GM21367 (cell line): ENCODE measurements around the gene CHIT1.

Experiments
- ATAC-seq: cut with Tn5 transposase; IDR thresholded peaks from one replicate; pipeline ENCODE4 v1.9.1; 2021; ENCODE audit not compliant: unreplicated experiment

The CHIT1 gene

DNA sequence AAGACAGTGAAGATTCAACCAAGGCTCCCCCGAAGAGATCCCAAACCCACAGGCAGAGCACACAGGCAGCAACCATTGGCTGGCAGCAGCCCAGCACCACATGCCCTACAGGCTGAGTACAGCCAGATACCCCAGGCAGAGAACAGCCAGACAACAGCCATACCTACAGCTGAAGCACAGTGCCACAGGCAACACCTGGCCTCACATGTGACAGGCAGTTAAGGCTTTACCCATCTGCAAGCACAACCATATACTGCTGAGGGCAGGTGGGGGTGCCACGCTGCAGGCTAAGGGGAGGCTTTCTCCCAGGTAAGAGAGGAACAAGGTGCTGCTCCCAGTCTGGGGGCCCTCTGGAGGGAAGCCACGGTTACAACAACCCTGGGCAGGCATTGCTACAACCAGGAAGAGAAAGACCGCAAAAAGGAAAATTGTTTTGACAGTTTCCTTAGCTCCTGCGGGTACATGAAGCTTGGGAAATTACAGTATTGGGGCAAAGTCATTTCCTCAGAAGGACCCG is 12.3 kb downstream of the CHIT1 start:
- no peak for ATAC-seq

- ATAC-seq = no peak
Observed at GRCh38 chr1:203216274-203217138, 13.0 kb downstream of the CHIT1 start.

- no peak for ATAC-seq
Observed at GRCh38 chr1:203215573-203215972, 13.9 kb downstream of the CHIT1 start.

DNA sequence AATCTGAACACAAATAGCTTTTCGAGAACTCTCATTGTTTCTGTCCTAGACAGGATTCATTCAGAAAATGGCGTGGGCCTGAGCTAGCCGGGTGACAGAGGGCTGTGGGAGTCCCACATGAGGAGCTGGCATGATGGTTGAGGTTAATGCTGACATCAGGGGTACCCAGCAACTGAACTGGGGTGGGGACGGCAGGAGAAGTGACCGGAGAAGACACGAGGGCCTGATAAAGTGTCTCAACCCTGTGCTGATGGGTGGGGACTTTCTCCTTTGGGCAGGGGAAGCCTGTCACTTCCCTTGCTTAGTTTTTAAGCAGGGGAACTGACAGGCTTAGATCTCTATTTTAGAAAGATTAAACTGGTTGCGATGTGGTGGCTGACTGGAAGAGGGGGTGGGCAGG is 14.6 kb downstream of the CHIT1 start:
- no peak for ATAC-seq

DNA sequence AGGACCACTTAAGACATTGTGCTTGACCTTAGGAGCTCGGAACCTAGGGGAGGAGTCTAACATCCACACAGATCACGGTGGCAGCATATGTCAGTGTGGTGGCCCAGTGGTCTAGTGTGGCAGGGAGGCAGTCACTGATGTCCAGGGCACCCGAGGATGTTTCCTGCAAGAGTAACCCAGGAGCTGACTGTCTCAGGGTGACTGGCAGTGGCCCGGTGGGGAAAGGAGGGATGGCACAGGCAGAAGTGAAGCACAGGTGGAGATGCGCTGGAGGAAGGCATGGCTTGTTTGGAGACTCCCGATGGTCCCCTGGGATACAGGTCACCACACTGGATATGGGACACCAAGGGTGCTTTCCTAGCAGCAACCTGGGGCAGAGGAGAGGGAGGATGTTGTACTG is 16.3 kb downstream of the CHIT1 start:
- ATAC-seq = no peak

- no peak for ATAC-seq
Observed at GRCh38 chr1:203211812-203212211, 17.7 kb downstream of the CHIT1 start.

GRCh38 chr1:203210988-203211387 is 18.5 kb downstream of the CHIT1 start:
- no peak for ATAC-seq

DNA sequence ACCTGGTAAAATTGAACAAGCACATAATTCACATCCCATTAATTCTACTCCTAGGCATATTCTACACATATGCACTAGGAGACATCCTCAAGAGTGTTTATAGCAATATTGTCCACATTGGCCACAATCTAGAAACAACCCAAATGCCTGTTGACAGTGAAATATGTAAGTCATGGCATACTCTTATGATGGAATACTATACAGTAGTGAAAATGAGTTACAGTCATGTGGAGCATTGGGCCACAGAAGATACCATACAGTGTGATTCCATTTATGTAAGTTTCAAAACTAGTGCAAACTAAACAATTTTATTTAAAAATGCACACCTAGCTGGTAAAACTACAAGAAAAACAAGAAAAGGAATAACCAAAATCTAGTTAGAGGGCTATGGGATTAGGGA is 19.1 kb downstream of the CHIT1 start:
- ATAC-seq = no peak

DNA sequence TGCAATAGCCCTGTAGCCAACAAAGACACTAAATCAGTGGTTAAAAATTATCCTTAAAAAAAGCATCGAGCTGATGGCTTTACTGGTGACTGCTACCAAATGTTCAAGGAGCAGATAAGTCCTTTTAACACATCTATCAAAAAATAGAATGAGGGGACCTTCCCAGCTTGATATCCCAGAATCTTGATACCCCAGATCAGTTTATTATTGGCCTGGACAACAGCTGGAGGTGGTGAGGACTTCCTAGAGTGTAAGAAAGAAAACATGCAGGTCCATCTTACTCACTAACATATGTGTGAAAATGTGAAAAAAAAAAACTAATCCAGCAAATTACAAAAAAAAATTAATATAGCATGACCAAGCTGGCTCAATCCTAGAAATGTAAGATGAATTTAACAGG is 21.3 kb downstream of the CHIT1 start:
- ATAC-seq = no peak

- no peak for ATAC-seq
Observed at GRCh38 chr1:203207751-203208150, 21.7 kb downstream of the CHIT1 start.

- no peak for ATAC-seq
Observed at GRCh38 chr1:203206129-203206687, 23.3 kb downstream of the CHIT1 start.

DNA sequence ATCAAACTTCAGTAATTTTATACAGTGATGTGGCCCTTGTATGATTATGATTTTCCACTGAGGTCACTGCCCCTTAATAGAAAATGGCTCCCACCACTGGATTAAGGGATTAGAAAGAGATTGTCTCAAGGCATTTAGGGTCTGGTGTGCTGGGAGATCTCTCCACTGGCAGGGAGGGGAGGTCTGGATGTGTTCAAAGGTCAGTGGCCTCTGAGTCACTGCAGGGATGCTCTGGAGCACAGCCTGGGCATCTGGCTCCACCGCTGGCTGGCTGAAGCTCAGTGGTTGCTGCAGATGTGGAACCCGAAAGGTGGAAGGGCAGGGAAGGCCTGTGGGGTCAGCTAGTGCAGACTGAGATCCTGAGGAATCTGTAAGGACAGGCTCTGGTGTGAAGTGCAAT is 24.7 kb downstream of the CHIT1 start:
- ATAC-seq = no peak

DNA sequence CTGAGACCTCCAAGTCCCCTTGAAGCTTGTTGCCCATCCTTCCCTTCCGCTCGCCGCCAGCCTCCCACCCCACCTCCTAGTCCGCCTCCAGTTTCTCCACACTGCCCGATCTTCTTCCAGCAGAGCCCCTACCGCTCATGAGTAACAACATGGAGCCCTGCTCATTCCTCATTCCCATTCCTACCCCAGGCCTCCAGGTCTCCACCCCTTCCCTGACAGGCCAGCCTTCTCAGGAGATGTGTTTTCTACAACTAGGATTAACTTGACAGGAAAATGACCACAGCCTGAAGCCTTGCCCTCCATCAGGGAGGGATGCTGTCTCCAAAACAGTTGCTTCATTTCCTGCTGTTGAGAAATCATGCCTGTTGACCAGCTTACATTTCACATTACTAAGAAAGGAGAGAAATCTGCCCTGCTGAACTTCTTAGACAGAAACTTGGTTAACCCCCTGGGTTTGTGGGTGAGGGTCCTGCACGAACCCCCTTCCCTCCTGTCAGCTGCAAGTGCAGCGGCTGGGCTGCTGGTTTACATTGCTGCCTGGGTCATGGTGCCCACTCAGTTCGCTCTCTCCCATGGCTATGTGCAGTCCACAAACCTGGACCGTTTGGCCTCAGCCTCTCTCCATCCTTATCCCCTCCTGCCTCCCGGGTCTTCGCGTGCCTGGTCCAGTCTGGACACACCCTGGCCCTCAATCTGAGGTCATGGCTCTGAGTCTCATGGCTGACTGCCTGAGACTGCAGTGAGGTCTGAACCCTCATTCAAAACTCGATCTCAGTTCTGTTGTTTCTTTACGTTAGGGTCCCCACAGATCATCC is 26.8 kb downstream of the CHIT1 start:
- ATAC-seq = no peak

GRCh38 chr1:203201516-203202205 is 27.8 kb downstream of the CHIT1 start:
- ATAC-seq = no peak

GRCh38 chr1:203200916-203201315 is 28.6 kb downstream of the CHIT1 start:
- ATAC-seq = no peak

GRCh38 chr1:203199816-203200571 is 29.5 kb downstream of the CHIT1 start:
- ATAC-seq = no peak

- ATAC-seq = no peak
Observed at GRCh38 chr1:203199481-203199815, 30.0 kb downstream of the CHIT1 start.

- no peak for ATAC-seq
Observed at GRCh38 chr1:203199002-203199401, 30.5 kb downstream of the CHIT1 start.

GRCh38 chr1:203197625-203198024 is 31.8 kb downstream of the CHIT1 start:
- ATAC-seq = no peak

GRCh38 chr1:203196371-203196770 is 33.1 kb downstream of the CHIT1 start:
- ATAC-seq = no peak
